GM13977 (cell line): ENCODE results near the gene PRKCB.

ENCODE experiments used
- DNase-seq: peaks from one replicate; pipeline ENCODE4 v3.0.0; 2012; ENCODE audit warnings: low spot score
- in situ Hi-C: fragments of 300-500 bp; cut with MboI; formaldehyde crosslinking; loops from one replicate; pipeline ENCODE4 v1.12.0; 2022; ENCODE audit warnings: low sequenced_read_pairs, low pct_unique_long_range_greater_than_20kb, mixed read lengths, inconsistent platforms; ENCODE audit not compliant: unreplicated experiment
- TF ChIP-seq, protein P1 (sequence below): IDR thresholded peaks from 2 replicates; pipeline ENCODE4 v1.5.1; 2012; ENCODE audit warnings: mild to moderate bottlenecking, control low read depth; ENCODE audit not compliant: insufficient read depth; ENCODE audit errors: extremely low read depth, missing control alignments

PRKCB gene

DNA sequence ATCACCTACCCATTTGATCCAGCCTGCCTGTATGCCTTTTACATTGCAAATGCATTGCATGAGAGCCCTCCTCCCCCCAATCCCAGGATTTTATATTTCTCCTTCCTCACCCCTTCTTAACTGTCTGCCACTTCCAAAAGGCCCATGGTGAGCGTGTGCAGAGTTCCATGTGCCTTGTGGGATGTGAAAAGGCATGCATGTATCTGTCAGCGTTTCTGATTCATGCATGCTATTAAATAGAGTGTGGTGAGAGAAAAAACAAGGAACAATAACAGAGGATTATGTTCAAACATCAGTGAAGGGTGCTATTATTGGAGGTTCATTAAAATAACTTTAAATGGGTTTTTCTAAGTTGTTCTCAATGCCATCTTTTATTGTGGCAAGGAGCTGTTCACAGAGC is 359.4 kb downstream of the PRKCB start:
- TF ChIP-seq, protein P1, sequence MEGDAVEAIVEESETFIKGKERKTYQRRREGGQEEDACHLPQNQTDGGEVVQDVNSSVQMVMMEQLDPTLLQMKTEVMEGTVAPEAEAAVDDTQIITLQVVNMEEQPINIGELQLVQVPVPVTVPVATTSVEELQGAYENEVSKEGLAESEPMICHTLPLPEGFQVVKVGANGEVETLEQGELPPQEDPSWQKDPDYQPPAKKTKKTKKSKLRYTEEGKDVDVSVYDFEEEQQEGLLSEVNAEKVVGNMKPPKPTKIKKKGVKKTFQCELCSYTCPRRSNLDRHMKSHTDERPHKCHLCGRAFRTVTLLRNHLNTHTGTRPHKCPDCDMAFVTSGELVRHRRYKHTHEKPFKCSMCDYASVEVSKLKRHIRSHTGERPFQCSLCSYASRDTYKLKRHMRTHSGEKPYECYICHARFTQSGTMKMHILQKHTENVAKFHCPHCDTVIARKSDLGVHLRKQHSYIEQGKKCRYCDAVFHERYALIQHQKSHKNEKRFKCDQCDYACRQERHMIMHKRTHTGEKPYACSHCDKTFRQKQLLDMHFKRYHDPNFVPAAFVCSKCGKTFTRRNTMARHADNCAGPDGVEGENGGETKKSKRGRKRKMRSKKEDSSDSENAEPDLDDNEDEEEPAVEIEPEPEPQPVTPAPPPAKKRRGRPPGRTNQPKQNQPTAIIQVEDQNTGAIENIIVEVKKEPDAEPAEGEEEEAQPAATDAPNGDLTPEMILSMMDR, result no peak
- no peak for DNase-seq
- in situ Hi-C loops, result no loop called here

DNA sequence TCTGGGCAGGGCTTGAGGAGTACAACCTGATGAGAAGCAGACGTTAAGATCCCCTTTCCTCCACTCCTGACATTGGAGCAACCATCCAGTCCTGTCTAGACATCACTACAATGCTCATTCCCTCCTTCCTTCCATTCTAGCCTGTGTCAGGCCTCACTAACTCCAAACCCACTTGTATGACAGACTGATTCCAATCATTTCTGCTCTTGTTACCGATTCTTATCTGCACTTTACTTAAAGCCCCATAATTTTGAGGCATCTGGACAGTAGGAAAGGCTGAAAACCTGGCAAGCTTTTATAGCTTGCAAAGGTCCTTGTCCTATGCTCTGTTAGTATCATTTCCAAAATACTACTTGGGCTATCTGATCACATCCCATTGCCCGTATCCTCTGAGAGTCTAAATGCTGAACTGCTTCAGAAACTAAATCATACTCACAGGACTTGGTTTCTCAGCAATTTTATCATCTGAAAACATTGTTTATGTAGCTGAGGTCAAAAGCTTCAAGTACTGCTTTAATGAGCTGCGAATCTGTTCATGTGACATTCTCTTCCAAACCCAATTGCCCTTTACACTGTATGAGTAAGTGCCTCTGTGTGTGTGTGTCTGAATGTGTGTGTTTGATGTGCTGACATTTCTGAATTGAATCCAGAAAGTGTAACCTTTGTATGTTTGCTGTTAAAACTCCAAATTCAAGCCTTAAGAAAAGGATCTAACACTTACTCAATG is 363.2 kb downstream of the PRKCB start:
- in situ Hi-C loops, result no loop called here
- TF ChIP-seq, protein P1, result no peak

DNA sequence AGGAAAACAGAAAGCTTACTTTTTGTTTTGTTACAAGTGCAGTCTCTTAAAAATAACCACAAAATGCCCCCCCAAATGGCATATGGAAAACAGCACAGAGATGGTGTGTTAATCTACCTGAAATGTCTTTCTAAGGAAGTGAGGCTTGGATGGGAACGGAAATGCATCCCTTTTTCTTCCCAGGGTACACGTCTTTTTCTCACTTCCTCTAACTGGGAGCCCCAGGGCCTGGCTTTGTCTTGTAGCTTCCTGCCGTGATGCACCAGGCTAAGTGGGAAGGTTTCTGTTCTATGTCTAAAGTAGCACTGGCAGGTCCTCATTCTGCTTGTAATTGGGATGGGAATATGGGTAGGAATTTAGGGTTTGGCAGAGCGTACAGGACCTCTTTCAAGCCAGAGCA is 367.9 kb downstream of the PRKCB start:
- in situ Hi-C loops, result no loop called here
- DNase-seq, result no peak
- TF ChIP-seq, protein P1, result no peak

More for the DNA sequence above, 363.2 kb downstream of the PRKCB start:
- DNase-seq, result no peak

DNA sequence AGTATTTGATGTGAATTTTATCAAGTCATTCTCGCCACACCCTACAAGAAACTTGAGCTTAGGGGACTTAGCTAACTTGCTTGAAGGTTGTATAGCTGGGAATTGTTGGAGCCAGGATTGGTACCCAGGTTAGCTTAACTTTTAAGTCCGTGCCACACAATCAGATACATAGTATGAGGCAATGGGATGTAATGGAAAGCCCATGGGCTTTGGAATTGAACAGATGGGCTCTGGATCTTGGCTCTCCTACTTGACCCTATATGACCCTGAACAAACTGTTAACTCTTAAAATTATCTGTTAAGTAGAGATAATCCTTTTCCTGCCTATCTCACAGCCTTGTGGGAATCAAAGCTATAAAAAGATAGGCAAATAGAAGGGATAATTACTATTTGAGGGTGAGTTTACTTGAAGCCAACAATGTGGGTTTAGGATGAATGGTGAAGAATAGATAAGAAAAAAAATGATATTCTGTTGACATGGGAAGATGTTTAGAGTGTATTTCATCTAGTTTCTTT is 368.4 kb downstream of the PRKCB start:
- TF ChIP-seq, protein P1, result no peak
- DNase-seq, result no peak
- in situ Hi-C loops, result no loop called here

DNA sequence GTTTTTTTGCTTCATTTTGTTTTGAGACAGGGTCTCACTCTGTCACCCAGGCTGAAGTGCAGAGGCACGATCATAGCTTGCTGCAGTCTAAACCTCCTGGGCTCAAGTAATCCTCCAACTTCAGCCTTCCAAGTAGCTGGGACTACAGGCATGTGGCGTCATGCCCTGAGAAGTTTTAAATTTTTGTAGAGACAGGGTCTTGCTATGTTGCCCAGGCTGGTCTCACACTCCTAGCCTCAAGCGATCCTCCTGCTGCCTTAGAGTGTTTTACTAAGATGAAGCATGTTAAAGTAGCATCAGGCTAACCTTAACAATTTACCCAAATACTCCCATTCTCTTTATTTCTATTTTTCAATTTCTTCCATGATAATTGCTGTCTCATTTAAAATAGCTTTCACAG is 371.1 kb downstream of the PRKCB start:
- in situ Hi-C loops, result no loop called here
- DNase-seq, result no peak
- TF ChIP-seq, protein P1, result no peak

DNA sequence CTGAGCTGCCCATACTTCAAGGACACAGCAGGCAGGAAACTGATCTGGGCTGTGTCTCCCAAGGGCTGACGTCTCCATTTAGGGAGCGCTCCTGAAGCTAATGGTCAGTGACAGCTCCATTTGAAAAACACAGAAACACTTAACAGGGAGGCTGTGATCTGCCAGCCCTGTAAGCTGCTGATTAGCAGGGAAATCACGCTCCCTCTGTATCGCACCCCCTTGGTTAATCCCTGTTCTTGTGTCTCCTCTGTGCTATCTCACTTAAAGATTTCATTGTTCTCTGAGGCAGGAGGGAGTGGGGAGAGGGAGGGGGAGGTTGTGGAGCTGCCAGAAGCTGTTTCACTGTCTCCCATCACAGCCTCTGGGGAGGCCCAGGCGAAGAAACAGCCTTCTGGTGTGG is 372.9 kb downstream of the PRKCB start:
- no peak for DNase-seq
- in situ Hi-C loops, result no loop called here
- TF ChIP-seq, protein P1, result no peak

DNA sequence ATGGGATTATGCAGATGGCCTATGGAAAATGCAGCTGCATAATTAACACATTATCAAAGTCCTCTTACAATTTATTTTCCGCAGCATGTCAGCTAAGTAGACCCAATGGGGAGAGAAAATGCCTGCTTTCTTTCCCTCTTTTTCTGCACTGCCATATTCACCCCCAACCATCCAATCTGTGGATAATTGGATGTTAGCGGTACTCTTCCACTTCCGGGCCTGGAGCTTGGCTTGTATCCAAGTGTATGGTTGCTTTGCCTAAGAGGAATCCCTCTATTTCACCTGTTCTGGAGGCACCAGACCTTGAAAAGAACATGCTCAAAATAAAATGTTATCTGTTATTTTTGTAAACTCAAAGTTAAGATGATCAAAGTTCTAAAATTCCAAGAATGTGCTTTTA is 379.2 kb downstream of the PRKCB start:
- TF ChIP-seq, protein P1, result no peak
- in situ Hi-C loops, result no loop called here
- no peak for DNase-seq
